Measurements from ENCODE around the gene CZIB. TPM values are rescaled to one million over a fixed set of nuclear protein-coding genes. Genes with fewer than 3 reads are reported as not detected.

Gene CZIB
- total RNA-seq, 2 experiments from 2014 or later: 35.3 to 36.4 TPM

DNA sequence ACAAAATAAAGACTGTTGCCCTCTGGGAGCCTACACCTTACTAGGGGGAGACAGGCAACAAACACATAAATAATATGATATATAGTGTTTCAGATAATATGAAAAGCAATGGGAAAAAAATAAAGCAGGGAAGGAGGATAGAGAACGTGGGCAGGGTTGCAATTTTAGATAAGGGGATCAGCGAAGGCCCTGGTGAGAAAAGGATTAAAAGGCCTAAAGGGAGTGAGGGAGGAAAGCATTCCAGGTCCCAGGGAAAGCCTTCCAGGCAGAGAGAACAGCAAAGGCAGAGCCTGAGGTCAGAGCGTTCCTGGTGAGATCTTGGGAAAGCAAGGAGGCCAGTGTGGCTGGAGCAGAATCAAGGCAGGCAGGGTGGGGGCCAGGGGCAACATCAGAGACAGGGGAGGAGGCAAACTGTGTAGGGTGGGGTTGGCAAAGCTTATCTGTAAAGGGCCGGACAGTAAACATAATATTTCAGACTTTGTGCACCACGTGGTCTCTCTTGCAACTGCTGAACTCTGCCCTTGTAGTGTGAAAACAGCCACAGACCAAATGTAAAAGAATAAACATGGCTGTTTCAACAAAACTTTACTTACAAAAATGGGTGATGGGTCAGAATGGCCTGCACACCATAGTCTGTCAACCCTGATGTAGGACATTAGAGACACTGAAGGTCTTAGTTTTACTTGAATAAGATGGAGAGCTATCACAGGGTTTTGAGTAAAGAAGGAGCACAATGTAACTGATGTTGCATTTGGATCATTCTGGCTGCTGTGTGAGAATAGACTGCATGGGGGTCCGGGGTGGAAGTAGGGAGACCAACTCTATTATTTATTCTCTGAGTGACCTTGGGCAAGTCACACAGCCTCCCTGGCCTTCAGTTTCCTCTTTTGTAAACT, 37.1 kb downstream of the CZIB start:
- Mint-ChIP-seq H3K36me3 (ENCODE audit: low read depth) (no peaks in the 10 kb centered on the region), H3K9me3 (no peaks in the 10 kb centered on the region), H3K4me1 (ENCODE audit: low read depth) (no peaks in the 10 kb centered on the region), H3K27me3 (peaks cover 2% of the 10 kb centered on the region), H3K4me3 (no peak overlapping the region), H3K27ac (no peak overlapping the region)
- ATAC-seq: no peak
- intact Hi-C loops (cut with micrococcal nuclease): loop anchor here (5.0 kb wide), 2 partner anchors 276 to 486 kb away; partner anchors contain the start of gene COA7
- TF ChIP-seq, protein P1, sequence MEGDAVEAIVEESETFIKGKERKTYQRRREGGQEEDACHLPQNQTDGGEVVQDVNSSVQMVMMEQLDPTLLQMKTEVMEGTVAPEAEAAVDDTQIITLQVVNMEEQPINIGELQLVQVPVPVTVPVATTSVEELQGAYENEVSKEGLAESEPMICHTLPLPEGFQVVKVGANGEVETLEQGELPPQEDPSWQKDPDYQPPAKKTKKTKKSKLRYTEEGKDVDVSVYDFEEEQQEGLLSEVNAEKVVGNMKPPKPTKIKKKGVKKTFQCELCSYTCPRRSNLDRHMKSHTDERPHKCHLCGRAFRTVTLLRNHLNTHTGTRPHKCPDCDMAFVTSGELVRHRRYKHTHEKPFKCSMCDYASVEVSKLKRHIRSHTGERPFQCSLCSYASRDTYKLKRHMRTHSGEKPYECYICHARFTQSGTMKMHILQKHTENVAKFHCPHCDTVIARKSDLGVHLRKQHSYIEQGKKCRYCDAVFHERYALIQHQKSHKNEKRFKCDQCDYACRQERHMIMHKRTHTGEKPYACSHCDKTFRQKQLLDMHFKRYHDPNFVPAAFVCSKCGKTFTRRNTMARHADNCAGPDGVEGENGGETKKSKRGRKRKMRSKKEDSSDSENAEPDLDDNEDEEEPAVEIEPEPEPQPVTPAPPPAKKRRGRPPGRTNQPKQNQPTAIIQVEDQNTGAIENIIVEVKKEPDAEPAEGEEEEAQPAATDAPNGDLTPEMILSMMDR (IDR thresholded peaks at IDR 0.05): no peak
- ChIA-PET POLR2A (no interaction called here), CTCF (interaction anchor here (1.0 to 3.1 kb wide), 13 partner anchors 8 to 299 kb away, joined by 3 to 30 read pairs (median 5); partner anchors contain the start of gene CPT2)
- DNase-seq: no peak

DNA sequence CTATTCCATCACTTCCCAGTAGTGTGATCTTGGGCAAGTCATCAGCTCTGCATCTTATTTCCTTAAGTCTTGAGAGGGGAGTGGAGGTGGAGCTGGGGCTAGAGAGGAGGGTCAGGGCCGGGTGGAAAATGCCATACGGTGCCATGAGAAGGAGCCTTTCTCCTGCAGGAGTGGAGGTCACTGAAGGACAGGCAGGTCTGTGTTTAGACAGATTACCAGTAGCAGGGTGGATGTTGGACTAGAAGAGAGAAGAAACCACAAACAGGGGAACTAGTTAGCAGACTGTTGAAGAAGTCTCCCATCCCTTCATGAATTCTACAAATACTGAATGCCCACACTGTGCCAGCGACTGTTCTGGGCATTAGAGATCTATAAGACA, 37.7 kb downstream of the CZIB start:
- CTCF ChIA-PET: interaction anchor here (0.5 to 3.1 kb wide), 20 partner anchors 9 to 321 kb away, joined by 3 to 30 read pairs (median 4); partner anchors contain the start of gene CPT2
- DNase-seq: no peak

DNA sequence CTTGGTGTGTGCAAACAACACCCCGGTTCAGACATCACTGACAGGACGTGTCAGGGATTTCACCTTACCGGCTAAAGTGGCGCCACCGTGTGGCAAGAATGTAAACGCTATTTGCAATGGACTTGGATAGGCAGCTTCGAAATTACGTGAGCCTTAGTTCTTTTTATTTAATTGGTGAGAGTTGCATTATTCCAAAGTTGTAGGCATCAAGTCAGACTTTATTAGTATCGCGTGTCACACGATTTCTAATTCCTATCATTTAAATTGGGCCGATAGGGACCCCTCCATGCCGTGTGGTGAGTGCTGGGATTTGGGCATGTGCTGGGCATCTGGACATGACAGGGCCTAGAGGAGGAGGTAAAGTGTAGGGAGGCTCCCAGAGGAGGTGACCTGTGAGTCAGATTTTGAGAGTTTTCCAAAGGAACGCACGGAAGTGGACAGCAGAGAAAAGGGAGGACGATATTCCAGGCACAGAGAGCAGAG, 38.3 kb downstream of the CZIB start:
- TF ChIP-seq, protein P1 (IDR thresholded peaks at IDR 0.05): peak; percentile 92
- H3K27ac Mint-ChIP-seq: no peak overlapping the region
- H3K9me3 Mint-ChIP-seq: no peaks in the 10 kb centered on the region
- no peak overlapping the region for H3K4me3 Mint-ChIP-seq
- H3K4me1 Mint-ChIP-seq (ENCODE audit: low read depth): no peaks in the 10 kb centered on the region
- H3K36me3 Mint-ChIP-seq (ENCODE audit: low read depth): no peaks in the 10 kb centered on the region
- intact Hi-C loops (cut with micrococcal nuclease): loop anchor here (5.0 kb wide), 2 partner anchors 275 to 485 kb away; partner anchors contain the start of gene COA7
- peaks cover 2% of the 10 kb centered on the region for H3K27me3 Mint-ChIP-seq
- ATAC-seq (peak; percentile 92), DNase-seq (peak; percentile 94)
- ChIA-PET CTCF (interaction anchor here (0.5 to 3.1 kb wide), 21 partner anchors 9 to 321 kb away, joined by 3 to 30 read pairs (median 4); partner anchors contain the start of gene CPT2), POLR2A (no interaction called here)

More for the DNA sequence above, 37.7 kb downstream of the CZIB start:
- Mint-ChIP-seq H3K9me3 (no peaks in the 10 kb centered on the region), H3K4me1 (ENCODE audit: low read depth) (no peaks in the 10 kb centered on the region), H3K4me3 (no peak overlapping the region), H3K36me3 (ENCODE audit: low read depth) (no peaks in the 10 kb centered on the region), H3K27ac (no peak overlapping the region), H3K27me3 (peaks cover 2% of the 10 kb centered on the region)
- POLR2A ChIA-PET: no interaction called here
- intact Hi-C loops (cut with micrococcal nuclease): loop anchor here (5.0 kb wide), 2 partner anchors 275 to 485 kb away; partner anchors contain the start of gene COA7
- TF ChIP-seq, protein P1 (IDR thresholded peaks at IDR 0.05): no peak
- no peak for ATAC-seq

DNA sequence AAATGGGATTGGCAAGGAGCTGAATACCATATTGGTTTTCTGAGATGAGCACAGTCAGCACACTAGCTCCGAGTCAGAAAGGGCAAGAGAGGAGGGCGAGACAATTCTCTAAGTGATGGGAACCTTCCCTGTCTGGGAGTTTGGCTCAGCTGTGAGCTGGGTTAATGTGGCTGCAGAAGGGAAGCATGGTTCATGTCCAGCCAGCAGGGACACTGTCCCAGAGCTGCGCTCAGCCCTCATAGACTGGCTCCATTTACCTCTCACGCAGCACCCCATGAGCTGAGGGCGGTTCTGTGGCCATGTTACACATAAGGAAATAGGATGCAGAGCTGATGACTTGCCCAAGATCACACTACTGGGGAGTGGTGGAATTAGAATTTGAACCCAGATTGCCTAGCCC, 39.5 kb downstream of the CZIB start:
- ChIA-PET CTCF (interaction anchor here (0.6 to 3.0 kb wide), 13 partner anchors 13 to 339 kb away, joined by 3 to 17 read pairs (median 4); partner anchors contain the start of gene ZYG11A), POLR2A (no interaction called here)

More for the DNA sequence above, 39.5 kb downstream of the CZIB start:
- Mint-ChIP-seq H3K36me3 (ENCODE audit: low read depth) (no peaks in the 10 kb centered on the region), H3K27ac (no peak overlapping the region), H3K4me3 (no peak overlapping the region), H3K27me3 (peaks cover 2% of the 10 kb centered on the region), H3K9me3 (no peaks in the 10 kb centered on the region), H3K4me1 (ENCODE audit: low read depth) (no peaks in the 10 kb centered on the region)
- intact Hi-C loops (cut with micrococcal nuclease): loop anchor here (5.0 kb wide), 2 partner anchors 274 to 484 kb away; partner anchors contain the start of gene COA7
- ATAC-seq: no peak
- no peak for DNase-seq
- TF ChIP-seq, protein P1 (IDR thresholded peaks at IDR 0.05): no peak
